GM18867 (cell line): ENCODE data around the gene DCXR.
"Not testable (repeated sequence)": the region's sequence is repeated elsewhere in the genome, so short reads cannot be mapped to it uniquely, and the experiment has no call there.

Experiments
- ATAC-seq: cut with Tn5 transposase; IDR thresholded peaks from one replicate; pipeline ENCODE4 v1.9.1; 2021; ENCODE audit warnings: mild to moderate bottlenecking, moderate library complexity; ENCODE audit not compliant: unreplicated experiment

Gene DCXR

GRCh38 chr17:82042649-82043048 lies 5.2 kb upstream of the DCXR start:
- no peak for ATAC-seq

- ATAC-seq = no peak
Observed at GRCh38 chr17:82041144-82041814, 3.8 kb upstream of the DCXR start.

- ATAC-seq = no peak
Observed at GRCh38 chr17:82039695-82040299, 2.3 kb upstream of the DCXR start.

DNA sequence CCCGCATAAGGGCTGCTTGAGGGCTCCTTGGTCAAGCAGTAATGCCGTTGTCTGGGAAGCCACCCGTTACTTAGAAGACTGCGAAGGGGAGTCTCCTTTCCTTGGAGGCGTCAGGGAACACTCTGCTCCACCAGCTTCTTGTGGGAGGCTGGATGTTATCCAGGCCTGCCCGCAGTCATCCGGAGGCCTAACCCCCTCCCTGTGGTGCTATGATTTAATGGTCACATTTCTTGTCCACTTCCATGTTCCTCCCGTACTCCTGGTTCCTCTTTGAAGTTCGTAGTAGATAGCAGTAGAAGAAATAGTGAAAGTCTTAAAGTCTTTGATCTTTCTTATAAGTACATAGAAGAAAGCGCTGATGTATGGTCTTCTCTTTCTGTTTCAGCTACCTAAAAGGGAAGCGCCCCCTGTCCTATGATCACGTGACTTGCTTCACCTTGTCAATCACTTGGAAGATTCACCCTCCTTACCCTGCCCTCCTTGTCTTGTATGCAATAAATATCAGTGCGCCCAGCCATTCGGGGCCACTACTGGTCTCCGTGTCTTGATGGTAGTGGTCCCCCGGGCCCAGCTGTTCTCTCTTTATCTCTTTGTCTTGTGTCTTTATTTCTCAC lies 1.4 kb upstream of the DCXR start:
- not testable (repeated sequence) for ATAC-seq

DNA sequence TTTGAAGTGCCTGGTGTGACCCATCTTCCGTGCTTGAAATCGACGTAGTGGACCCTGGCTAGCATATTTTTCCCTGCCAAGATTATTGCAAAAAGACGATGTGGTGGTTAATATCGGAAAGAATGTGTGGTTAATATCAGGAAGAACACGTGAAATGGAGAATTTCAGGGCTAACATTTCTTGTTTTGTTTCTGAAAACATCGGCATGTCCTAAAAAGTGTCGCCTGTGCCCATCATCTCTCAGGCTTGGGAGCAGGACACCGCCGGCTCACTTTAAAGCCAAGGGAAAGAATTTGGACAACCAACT lies 345 bp upstream of the DCXR start:
- no peak for ATAC-seq

GRCh38 chr17:82036634-82037091 lies 834 bp downstream of the DCXR start:
- ATAC-seq = peak; percentile 8

DNA sequence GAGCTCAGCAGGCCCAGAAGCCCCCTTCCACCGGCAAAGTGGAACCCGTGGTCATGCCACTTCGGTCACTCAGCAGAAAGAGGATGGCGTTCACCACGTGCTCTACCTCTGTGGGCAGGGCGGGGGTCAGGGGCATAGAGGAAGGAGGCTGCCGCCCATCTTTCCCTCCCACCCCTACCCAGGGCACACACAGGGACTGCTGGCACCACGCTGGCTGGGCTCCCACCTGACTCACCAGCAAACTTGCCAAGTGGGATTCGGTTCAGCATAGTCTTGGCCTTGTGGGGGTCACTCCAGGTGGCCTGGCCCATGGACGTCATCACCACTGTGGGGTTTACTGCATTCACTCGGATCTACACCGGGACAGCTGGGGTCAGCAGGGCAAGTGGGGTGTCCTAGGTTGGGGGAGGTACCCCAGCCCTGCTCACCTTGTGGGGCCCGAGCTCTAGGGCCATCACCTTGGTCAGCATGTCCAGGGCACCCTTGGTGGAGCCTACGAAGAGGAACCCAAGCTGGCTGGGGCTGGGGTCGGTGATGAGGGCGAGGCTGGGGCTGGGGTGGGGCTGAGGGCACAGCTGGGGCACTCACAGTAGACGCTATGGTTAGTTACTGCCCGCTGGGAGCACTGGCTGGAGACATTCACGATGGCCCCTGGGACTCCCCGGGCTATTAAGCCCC lies 1.4 kb downstream of the DCXR start:
- ATAC-seq = no peak

GRCh38 chr17:82035488-82035887 lies 2.0 kb downstream of the DCXR start:
- no peak for ATAC-seq

GRCh38 chr17:82034371-82035011 lies 3.0 kb downstream of the DCXR start:
- no peak for ATAC-seq

DNA sequence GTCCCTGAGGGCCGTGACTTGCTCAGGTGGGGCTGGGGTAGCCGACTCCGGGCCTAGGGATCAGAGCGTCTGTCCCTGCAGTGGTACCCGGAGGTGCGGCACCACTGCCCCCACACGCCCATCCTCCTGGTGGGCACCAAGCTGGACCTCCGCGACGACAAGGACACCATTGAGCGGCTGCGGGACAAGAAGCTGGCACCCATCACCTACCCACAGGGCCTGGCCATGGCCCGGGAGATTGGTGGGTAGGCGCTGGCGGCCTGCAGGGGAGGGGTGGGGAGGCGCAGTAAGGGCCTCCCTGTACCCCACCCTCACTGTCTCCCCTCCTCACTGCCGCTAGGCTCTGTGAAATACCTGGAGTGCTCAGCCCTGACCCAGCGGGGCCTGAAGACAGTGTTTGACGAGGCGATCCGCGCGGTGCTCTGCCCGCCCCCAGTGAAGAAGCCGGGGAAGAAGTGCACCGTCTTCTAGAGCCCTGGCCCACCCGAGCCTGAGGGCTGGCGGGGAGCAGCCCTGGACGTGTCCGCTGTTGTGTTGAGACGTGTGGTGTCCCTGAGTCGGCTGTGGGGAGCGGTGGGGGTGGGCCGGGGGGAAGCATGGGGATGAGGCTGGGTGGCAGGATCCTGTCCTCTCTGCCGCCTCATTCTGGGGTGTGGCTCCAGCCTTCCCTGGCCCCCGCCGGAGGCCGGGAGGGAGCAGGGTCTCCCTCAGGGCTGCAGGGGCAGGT lies 4.0 kb downstream of the DCXR start:
- ATAC-seq = no peak

- no peak for ATAC-seq
Observed at GRCh38 chr17:82031885-82032627, 5.4 kb downstream of the DCXR start.

GRCh38 chr17:82031303-82031884 lies 6.1 kb downstream of the DCXR start, which contains the start of gene RAC3:
TSS of gene RAC3 (plus strand) at chr17:82031678. CDS start at chr17:82031762, 84 bp downstream.
- no peak for ATAC-seq

DNA sequence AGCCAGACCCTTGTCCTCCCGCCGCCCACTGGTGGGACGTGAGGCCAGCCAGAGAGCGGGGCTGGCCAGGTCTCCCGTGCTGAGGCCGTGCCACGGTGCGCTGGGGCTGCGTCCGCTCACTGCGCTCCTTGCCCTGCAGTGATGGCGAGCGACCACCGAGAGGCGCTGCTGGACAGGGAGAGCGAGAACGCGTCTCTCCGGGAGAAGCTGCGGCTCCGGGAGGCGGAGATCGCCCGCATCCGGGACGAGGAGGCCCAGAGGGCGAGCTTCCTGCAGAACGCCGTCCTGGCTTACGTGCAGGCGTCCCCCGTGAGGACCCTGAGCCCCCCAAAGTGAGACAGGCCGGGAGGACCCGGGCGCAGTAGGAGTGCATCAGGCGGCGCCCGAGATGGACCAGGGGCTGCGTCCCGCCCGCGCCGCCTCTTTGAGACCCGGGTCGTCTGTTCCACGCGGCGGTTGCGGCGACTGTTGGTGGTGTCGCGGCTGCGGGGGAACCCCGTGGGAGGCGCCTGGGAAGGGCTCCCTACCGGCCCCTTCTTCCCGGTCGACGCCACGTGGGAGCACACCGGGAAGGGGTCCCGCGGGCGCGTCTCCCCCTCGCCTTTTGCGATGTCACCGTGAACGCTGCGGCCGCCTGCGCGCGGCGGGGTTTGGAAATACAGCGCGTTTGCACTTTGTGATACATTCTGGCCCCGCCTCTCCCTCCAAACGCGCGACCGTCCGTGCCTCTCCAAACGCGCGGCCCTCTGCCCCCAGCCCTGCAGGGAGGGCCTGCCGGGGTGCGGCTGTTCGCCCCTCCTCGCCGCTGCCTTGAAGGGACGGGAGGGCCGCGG lies 6.8 kb downstream of the DCXR start:
- ATAC-seq = no peak

- ATAC-seq = no peak
Observed at GRCh38 chr17:82029990-82030469, 7.5 kb downstream of the DCXR start.

DNA sequence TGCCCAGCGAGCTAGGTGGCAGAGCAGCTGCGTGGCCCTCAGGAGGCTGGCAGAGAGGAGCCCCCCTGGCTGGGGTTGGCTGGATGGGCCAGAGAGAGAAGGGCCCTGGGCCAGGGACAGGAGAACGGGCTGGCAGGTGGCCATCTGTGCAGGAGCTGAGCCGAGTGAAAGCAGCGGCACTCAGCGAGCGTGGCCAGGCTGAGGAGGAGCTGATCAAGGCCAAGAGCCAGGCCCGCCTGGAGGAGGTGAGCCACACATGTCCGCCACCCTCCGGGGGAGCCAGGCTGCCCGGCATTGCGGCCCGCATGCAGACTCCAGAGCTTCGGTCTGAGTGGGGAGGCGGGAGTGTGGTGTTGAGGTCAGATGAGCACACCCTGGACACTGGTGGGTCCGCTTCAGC lies 8.1 kb downstream of the DCXR start:
- no peak for ATAC-seq

GRCh38 chr17:82028966-82029365 lies 8.5 kb downstream of the DCXR start:
- ATAC-seq = no peak

DNA sequence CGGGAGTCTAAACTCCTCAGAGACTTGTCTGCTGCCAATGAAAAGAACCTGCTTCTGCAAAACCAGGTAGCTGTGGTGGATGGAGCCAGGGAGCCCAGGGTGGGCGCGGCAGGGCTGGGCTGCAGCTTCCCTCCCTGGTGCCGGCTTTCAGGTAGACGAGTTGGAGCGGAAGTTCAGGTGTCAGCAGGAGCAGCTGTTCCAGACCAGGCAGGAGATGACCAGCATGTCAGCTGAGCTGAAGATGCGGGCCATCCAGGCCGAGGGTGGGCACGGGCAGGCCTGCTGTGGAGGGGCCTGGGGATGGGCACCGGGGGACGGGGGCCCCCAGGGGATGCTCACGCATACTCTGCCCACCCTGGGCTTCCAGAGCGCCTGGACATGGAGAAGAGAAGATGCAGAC lies 9.3 kb downstream of the DCXR start:
- no peak for ATAC-seq

DNA sequence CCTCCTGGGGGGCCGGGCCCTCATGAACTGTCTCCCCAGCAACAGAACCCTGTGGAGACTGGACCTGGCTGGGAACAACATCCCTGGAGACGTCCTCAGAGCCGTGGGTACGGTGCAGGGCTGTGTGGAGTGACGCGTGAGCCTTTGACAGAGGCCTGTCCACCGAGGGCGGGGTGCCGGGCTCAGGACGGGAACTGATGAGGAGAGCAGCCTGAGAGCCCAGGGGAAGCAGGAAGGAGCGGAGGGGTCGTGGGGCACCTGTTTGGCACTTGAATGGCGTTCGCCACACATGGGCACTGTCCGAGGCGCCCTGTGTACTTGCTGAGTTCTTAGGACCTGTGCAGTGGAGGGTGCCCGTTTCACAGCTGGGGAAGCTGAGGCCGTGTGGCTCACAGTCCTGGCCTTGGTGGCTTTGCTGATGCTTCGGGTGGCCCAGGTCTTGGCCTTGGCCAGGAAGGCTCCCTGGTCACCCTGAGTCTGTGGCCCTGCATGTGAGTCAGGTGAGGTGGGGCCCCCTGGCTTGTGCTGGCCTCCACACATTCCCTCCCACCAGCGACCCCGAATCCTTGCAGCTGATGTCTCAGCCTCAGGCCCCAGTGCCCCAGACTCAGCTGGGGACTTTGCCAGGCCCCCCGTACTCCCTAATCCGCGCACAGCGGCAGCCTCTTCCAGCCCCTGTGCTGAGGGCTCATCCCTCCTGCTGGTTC lies 11.9 kb downstream of the DCXR start:
- ATAC-seq = no peak
